ENCODE data around the gene LRRC74A. TPM values are rescaled to one million over a fixed set of nuclear protein-coding genes. Genes with fewer than 3 reads are reported as not detected.

Gene LRRC74A
- polyA plus RNA-seq, 1 experiment = not detected

GRCh38 chr14:76862546-76863282 is 36.5 kb downstream of the LRRC74A start:
- H3K4me3 ChIP-seq (ENCODE audit: low read depth, low read length) = no peak overlapping the region
- H3K9me3 ChIP-seq (ENCODE audit: control insufficient read depth, insufficient read depth, low read length) = no peaks in the 10 kb centered on the region
- ChIA-PET CTCF (interaction anchor here (0.5 kb wide), 1 partner anchor 231 kb away, joined by 4 read pairs; no protein-coding TSS in a partner anchor), POLR2A (interaction anchor here (0.7 kb wide), 2 partner anchors 31 to 223 kb away, joined by 4 to 9 read pairs; no protein-coding TSS in a partner anchor)
- TF ChIP-seq, protein P1, sequence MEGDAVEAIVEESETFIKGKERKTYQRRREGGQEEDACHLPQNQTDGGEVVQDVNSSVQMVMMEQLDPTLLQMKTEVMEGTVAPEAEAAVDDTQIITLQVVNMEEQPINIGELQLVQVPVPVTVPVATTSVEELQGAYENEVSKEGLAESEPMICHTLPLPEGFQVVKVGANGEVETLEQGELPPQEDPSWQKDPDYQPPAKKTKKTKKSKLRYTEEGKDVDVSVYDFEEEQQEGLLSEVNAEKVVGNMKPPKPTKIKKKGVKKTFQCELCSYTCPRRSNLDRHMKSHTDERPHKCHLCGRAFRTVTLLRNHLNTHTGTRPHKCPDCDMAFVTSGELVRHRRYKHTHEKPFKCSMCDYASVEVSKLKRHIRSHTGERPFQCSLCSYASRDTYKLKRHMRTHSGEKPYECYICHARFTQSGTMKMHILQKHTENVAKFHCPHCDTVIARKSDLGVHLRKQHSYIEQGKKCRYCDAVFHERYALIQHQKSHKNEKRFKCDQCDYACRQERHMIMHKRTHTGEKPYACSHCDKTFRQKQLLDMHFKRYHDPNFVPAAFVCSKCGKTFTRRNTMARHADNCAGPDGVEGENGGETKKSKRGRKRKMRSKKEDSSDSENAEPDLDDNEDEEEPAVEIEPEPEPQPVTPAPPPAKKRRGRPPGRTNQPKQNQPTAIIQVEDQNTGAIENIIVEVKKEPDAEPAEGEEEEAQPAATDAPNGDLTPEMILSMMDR (IDR thresholded peaks at IDR 0.05; ENCODE audit: low read depth, low read length) = no peak
- no peak overlapping the region for H3K27ac ChIP-seq (ENCODE audit: low read depth, low read length)
- DNase-seq (ENCODE audit: low read depth, low spot score) = no peak
- H3K27me3 ChIP-seq (ENCODE audit: control insufficient read depth, insufficient read depth, low read length) = peaks cover 34% of the 10 kb centered on the region

GRCh38 chr14:76863724-76864407 is 37.7 kb downstream of the LRRC74A start:
- POLR2A ChIA-PET = interaction anchor here (0.6 kb wide), 2 partner anchors 11 to 165 kb away, joined by 4 read pairs; no protein-coding TSS in a partner anchor
- H3K27me3 ChIP-seq (ENCODE audit: control insufficient read depth, insufficient read depth, low read length) = peaks cover 38% of the 10 kb centered on the region
- H3K27ac ChIP-seq (ENCODE audit: low read depth, low read length) = no peak overlapping the region
- H3K4me3 ChIP-seq (ENCODE audit: low read depth, low read length) = no peak overlapping the region
- no peak for DNase-seq (ENCODE audit: low read depth, low spot score)
- CTCF ChIA-PET = interaction anchor here (0.7 to 1.2 kb wide), 3 partner anchors 9 to 190 kb away, joined by 3 to 6 read pairs (median 3); no protein-coding TSS in a partner anchor
- TF ChIP-seq, protein P1 (IDR thresholded peaks at IDR 0.05; ENCODE audit: low read depth, low read length) = no peak
- H3K9me3 ChIP-seq (ENCODE audit: control insufficient read depth, insufficient read depth, low read length) = no peaks in the 10 kb centered on the region

- H3K27ac ChIP-seq (ENCODE audit: low read depth, low read length) = no peak overlapping the region
- CTCF ChIA-PET = interaction anchor here (1.6 to 2.0 kb wide), 2 partner anchors 9 to 156 kb away, joined by 5 to 7 read pairs; no protein-coding TSS in a partner anchor
- H3K4me3 ChIP-seq (ENCODE audit: low read depth, low read length) = no peak overlapping the region
- TF ChIP-seq, protein P1 (IDR thresholded peaks at IDR 0.05; ENCODE audit: low read depth, low read length) = no peak
- DNase-seq (ENCODE audit: low read depth, low spot score) = no peak
- POLR2A ChIA-PET = no interaction called here
- peaks cover 36% of the 10 kb centered on the region for H3K27me3 ChIP-seq (ENCODE audit: control insufficient read depth, insufficient read depth, low read length)
- H3K9me3 ChIP-seq (ENCODE audit: control insufficient read depth, insufficient read depth, low read length) = no peaks in the 10 kb centered on the region
Observed at GRCh38 chr14:76866456-76866855, 40.2 kb downstream of the LRRC74A start.

DNA sequence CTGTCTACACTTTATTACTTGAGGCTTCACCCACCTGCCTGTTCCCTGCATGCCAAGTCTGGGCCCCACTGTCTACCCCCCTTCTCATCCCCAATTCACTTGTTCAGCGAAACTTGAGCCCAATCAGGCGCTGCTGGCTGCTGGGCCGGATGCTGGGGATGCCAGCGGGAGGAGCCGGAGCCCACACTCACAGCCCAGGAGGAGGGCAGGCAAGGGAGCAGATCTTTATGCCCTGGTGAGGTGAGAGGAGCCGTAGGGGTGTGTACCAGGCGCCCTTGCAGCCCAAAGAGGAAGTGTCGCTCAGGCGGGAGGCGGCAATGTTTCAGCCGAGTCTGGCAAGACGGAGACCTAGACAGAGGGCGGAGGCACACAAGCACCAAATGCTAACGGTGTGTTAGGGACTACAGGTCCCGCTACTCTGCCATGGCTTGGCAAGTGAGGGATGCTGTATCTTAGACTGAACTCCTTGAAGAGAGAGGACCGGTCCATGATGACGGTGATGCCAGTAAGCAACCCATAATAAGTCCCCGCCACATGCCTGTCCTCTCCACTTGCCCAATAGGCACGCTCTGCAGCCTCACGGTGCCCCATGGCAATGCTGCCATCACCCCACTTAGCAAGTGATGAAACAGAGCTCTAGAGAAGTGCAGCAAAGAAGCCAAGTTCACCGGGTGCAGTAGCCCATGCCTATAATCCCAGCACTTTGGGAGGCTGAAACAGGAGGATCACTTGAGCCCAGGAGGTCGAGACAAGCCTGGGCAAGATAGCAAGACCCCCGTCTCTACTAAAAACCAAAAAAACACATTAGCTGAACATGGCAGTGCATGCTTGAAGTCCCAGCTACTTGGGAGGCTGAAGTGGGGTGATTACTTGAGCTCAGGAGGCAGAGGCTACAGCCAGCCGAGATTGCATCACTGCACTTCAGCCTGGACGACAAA is 41.6 kb downstream of the LRRC74A start:
- CTCF ChIA-PET = interaction anchor here (0.6 to 9.7 kb wide), 4 partner anchors 8 to 213 kb away, joined by 3 to 524 read pairs (median 6); no protein-coding TSS in a partner anchor
- DNase-seq (ENCODE audit: low read depth, low spot score) = no peak
- TF ChIP-seq, protein P1 (IDR thresholded peaks at IDR 0.05; ENCODE audit: low read depth, low read length) = no peak
- POLR2A ChIA-PET = no interaction called here
- Histone ChIP-seq H3K4me3 (ENCODE audit: low read depth, low read length) (no peak overlapping the region), H3K27me3 (ENCODE audit: control insufficient read depth, insufficient read depth, low read length) (peaks cover 34% of the 10 kb centered on the region), H3K27ac (ENCODE audit: low read depth, low read length) (no peak overlapping the region), H3K9me3 (ENCODE audit: control insufficient read depth, insufficient read depth, low read length) (no peaks in the 10 kb centered on the region)

All from AG04450 (cell line).